ENCODE data around the gene RPS17.
"Not testable (repeated sequence)": the region's sequence is repeated elsewhere in the genome, so short reads cannot be mapped to it uniquely, and the experiment has no call there.

The RPS17 gene

GRCh38 chr15:82513587-82513986 lies 26.7 kb downstream of the RPS17 start:
- not testable (repeated sequence) for DNase-seq (ENCODE audit: low read depth, low spot score)

- DNase-seq (ENCODE audit: low read depth, low spot score): not testable (repeated sequence)
These were observed 32.6 kb downstream of the RPS17 start for GRCh38 chr15:82507693-82508092.

- not testable (repeated sequence) for DNase-seq (ENCODE audit: low read depth, low spot score)
These were observed 33.2 kb downstream of the RPS17 start for GRCh38 chr15:82507087-82507486.

GRCh38 chr15:82505842-82506241 lies 34.4 kb downstream of the RPS17 start:
- not testable (repeated sequence) for DNase-seq (ENCODE audit: low read depth, low spot score)

- not testable (repeated sequence) for DNase-seq (ENCODE audit: low read depth, low spot score)
These were observed 36.2 kb downstream of the RPS17 start for GRCh38 chr15:82504074-82504473.

- DNase-seq (ENCODE audit: low read depth, low spot score): not testable (repeated sequence)
These were observed 37.4 kb downstream of the RPS17 start for GRCh38 chr15:82502700-82503339.

- DNase-seq (ENCODE audit: low read depth, low spot score): not testable (repeated sequence)
These were observed 39.5 kb downstream of the RPS17 start for GRCh38 chr15:82500772-82501171.

- DNase-seq (ENCODE audit: low read depth, low spot score): not testable (repeated sequence)
These were observed 42.3 kb downstream of the RPS17 start for GRCh38 chr15:82497978-82498377.

- DNase-seq (ENCODE audit: low read depth, low spot score): peak; percentile 24
These were observed 52.0 kb downstream of the RPS17 start for GRCh38 chr15:82488250-82488649.

- not testable (repeated sequence) for DNase-seq (ENCODE audit: low read depth, low spot score)
These were observed 53.2 kb downstream of the RPS17 start for GRCh38 chr15:82487045-82487444.

All from ELF-1 (cell line).